Activated CD4-positive, alpha-beta memory T cell treated with anti-CD3 and anti-CD28 coated beads for 36 hours (primary cell): ENCODE measurements around the gene EXOC6. TPM values are rescaled to one million over a fixed set of nuclear protein-coding genes. Genes with fewer than 3 reads are reported as not detected.

Experiments
- CTCF ChIA-PET: fragments of 350-600 bp; sonication (Branson Sonifier 250); formaldehyde crosslinking; loops from one replicate; lab custom pipeline; 2021; ENCODE audit warnings: antibody characterized with exemption, inconsistent platforms; lab: Charles Lee
- POLR2A ChIA-PET: fragments of 350-600 bp; sonication (Branson Sonifier 250); formaldehyde crosslinking; loops from one replicate; lab custom pipeline; 2021; ENCODE audit warnings: antibody characterized with exemption; lab: Charles Lee
- DNase-seq: peaks from one replicate; pipeline ENCODE4 v3.0.0-alpha.2; 2020
- H3K27ac Mint-ChIP-seq: one replicate; pipeline ENCODE4 v1.8.0; 2021; ENCODE audit warnings: mixed read lengths
- H3K27me3 Mint-ChIP-seq: one replicate; pipeline ENCODE4 v1.8.0; 2021; ENCODE audit warnings: mixed read lengths
- H3K36me3 Mint-ChIP-seq: one replicate; pipeline ENCODE4 v1.8.0; 2021; ENCODE audit warnings: mixed read lengths
- H3K4me1 Mint-ChIP-seq: one replicate; pipeline ENCODE4 v1.8.0; 2021; ENCODE audit warnings: low read depth, mixed read lengths
- H3K4me3 Mint-ChIP-seq: one replicate; pipeline ENCODE4 v1.8.0; 2021; ENCODE audit warnings: mild to moderate bottlenecking, mixed read lengths
- H3K9me3 Mint-ChIP-seq: one replicate; pipeline ENCODE4 v1.8.0; 2021; ENCODE audit warnings: mixed read lengths
- intact Hi-C: fragments of 100-400 bp; cut with micrococcal nuclease; formaldehyde crosslinking; loops from one replicate; pipeline ENCODE4 v1.15.1; 2023
- total RNA-seq, 2 experiments: library from RNA; stranded (reverse); gene quantifications; one replicate each; pipeline ENCODE4 v1.2.3, GENCODE V29; 2021

Gene EXOC6
- total RNA-seq, 2 experiments from 2014 or later: 10.7 to 10.8 TPM

DNA sequence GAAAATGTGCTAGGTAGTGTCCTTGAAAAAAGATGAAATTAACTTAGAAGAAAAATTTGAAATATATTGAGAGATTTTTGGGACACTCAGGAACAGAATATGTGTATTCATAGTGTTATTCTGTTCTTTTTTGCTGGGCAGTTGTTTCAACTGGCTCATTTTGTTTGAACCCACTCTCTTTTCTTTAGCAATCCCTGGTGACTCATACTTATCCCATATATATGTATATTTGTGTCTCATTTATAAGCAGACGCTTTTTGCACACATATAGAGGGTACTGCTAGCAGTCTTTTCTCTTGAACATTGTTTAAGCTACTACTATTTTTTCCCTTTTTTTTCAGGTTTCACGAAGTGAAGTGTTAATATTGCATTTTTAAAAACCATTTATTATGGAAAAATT is 1.9 kb downstream of the EXOC6 start:
- CTCF ChIA-PET: interaction anchor here (1.7 kb wide), 1 partner anchor 11 kb away, joined by 6 read pairs; no protein-coding TSS in a partner anchor
- Mint-ChIP-seq H3K4me3 (no peak overlapping the region), H3K27ac (no peak overlapping the region), H3K27me3 (no peaks in the 10 kb centered on the region), H3K4me1 (peaks cover 48% of the 10 kb centered on the region), H3K36me3 (no peaks in the 10 kb centered on the region), H3K9me3 (no peaks in the 10 kb centered on the region)
- intact Hi-C loops: no loop called here
- no peak for DNase-seq
- POLR2A ChIA-PET: no interaction called here

DNA sequence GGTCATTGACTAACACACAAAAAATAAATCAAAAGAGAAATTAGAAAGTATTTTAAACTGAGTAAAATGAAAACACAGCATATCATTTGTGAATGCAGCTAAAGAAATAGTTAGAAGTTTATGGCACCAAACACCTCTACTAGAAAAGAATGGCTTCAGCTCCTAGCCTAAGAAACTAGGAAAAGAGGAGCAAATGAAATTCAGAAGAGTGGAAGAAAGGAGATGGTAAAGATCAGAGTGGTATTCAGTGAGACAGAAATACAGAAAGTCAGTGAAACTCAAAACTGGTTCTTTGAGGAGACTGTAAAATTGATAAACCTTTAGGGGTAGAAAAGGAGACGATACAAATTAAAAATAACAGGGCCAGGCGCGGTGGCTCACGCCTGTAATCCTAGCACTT is 2.7 kb downstream of the EXOC6 start:
- no peaks in the 10 kb centered on the region for H3K36me3 Mint-ChIP-seq
- H3K4me1 Mint-ChIP-seq: peaks cover 45% of the 10 kb centered on the region
- H3K9me3 Mint-ChIP-seq: no peaks in the 10 kb centered on the region
- H3K27me3 Mint-ChIP-seq: no peaks in the 10 kb centered on the region
- ChIA-PET CTCF (interaction anchor here (1.7 to 3.8 kb wide), 2 partner anchors 9 to 12 kb away, joined by 6 to 26 read pairs; no protein-coding TSS in a partner anchor), POLR2A (no interaction called here)
- H3K27ac Mint-ChIP-seq: no peak overlapping the region
- H3K4me3 Mint-ChIP-seq: no peak overlapping the region
- intact Hi-C loops: no loop called here
- DNase-seq: no peak

DNA sequence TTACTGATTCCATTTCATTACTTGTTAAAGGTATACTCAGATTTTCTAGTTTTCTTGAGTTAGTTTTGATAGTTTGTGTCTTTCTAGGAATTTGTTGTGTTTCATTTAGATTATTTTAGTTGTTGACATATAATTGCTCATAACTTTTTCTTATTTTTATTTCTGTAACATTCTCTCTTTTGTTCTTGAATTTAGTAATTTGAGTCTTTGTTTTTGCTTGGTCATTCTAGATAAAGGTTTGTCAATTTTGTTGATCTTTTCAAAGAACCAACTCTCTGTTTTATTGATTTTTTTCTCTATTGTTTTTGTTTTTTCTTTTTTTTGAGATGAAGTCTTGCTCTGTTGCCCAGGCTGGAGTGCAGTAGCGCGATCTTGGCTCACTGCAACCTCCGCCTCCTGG is 7.2 kb downstream of the EXOC6 start:
- no peaks in the 10 kb centered on the region for H3K27me3 Mint-ChIP-seq
- peaks cover 32% of the 10 kb centered on the region for H3K9me3 Mint-ChIP-seq
- H3K27ac Mint-ChIP-seq: no peak overlapping the region
- no peak for DNase-seq
- H3K4me3 Mint-ChIP-seq: no peak overlapping the region
- ChIA-PET CTCF (interaction anchor here (1.3 to 1.4 kb wide), 2 partner anchors 13 to 17 kb away, joined by 3 to 4 read pairs; no protein-coding TSS in a partner anchor), POLR2A (no interaction called here)
- intact Hi-C loops: no loop called here
- H3K4me1 Mint-ChIP-seq: peaks cover 19% of the 10 kb centered on the region
- H3K36me3 Mint-ChIP-seq: peaks cover 25% of the 10 kb centered on the region

DNA sequence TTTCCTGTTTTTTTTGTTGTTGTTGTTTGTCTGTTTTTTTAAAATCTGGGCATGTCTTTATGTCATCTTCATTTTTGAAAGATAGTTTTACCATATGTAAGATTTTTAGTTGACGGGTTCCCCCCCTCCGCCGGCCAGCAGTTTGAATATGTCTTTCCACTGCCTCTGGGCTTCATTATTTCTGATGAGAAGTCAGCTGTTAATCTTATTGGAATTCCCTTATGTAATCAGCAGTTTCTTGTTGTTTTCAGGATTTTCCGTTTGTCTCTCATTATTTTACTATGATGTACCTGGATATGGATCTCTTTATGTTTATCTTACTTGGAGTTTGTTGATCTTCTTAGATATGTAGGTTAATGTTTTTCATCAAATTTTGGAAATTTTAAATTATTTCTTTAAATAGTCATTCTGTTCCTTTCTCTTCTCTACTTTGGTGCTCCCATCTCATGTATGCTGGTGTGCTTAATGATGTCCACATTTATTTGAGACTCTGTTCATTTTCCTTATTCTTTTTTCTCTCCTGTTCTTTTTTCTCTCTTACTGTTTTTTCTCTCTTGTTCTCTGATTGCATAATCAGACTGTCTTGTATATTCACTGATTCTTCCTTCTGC is 9.7 kb downstream of the EXOC6 start:
- H3K4me3 Mint-ChIP-seq: no peak overlapping the region
- peaks cover 32% of the 10 kb centered on the region for H3K9me3 Mint-ChIP-seq
- ChIA-PET POLR2A (no interaction called here), CTCF (interaction anchor here (1.8 kb wide), 1 partner anchor 15 kb away, joined by 7 read pairs; no protein-coding TSS in a partner anchor)
- DNase-seq: no peak
- H3K36me3 Mint-ChIP-seq: peaks cover 25% of the 10 kb centered on the region
- intact Hi-C loops: no loop called here
- H3K27ac Mint-ChIP-seq: no peak overlapping the region
- no peaks in the 10 kb centered on the region for H3K27me3 Mint-ChIP-seq
- H3K4me1 Mint-ChIP-seq: peaks cover 15% of the 10 kb centered on the region

DNA sequence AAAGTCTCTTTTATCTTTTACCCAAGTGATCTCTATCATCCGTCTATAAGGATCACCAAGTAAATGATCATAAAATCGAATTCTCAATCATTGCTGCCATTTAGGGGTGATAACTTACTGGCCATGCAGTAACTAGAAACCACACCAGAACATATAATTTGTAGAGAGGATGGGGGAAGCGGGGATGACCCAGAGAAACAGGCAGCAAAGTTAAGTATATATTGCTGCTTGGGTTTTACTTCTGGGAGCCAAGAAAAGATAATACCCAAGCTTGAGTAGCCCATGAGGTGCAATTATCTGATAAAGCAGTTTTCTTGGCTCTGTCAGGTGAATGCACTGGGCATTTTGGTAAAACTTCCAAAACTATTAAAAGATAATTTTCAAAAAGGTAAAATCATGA is 18.9 kb downstream of the EXOC6 start:
- intact Hi-C loops: no loop called here
- POLR2A ChIA-PET: no interaction called here

DNA sequence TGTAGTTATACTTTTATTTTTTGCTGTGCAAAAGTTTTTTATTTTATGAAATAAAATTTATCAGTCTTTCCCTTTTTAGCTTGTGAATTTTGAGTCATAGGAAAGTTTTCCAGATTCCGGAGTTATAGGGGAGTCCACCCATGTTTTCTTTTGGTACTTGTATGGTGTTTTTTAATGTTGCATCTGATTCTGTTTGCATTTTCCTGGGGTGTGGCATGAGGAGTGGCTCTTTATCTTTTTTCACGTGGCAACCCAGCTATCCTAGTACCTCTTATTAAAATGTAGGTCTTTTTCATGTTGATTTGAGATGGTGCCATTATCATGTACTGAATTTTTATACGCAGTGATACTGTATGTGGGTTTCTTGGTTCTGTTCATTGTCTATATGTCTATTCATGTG is 19.7 kb downstream of the EXOC6 start:
- ChIA-PET POLR2A (no interaction called here), CTCF (interaction anchor here (1.0 to 2.7 kb wide), 3 partner anchors 12 to 29 kb away, joined by 3 to 7 read pairs (median 4); no protein-coding TSS in a partner anchor)
- intact Hi-C loops: no loop called here
- Mint-ChIP-seq H3K27me3 (no peaks in the 10 kb centered on the region), H3K9me3 (no peaks in the 10 kb centered on the region), H3K4me3 (no peak overlapping the region), H3K36me3 (no peaks in the 10 kb centered on the region), H3K4me1 (peaks cover 10% of the 10 kb centered on the region), H3K27ac (no peak overlapping the region)
- DNase-seq: no peak

More for the DNA sequence above, 18.9 kb downstream of the EXOC6 start:
- CTCF ChIA-PET: interaction anchor here (1.1 to 2.7 kb wide), 2 partner anchors 13 to 24 kb away, joined by 4 to 7 read pairs; no protein-coding TSS in a partner anchor
- Mint-ChIP-seq H3K9me3 (no peaks in the 10 kb centered on the region), H3K4me1 (peaks cover 4% of the 10 kb centered on the region), H3K27me3 (no peaks in the 10 kb centered on the region), H3K27ac (no peak overlapping the region), H3K36me3 (no peaks in the 10 kb centered on the region), H3K4me3 (no peak overlapping the region)
- DNase-seq: no peak

DNA sequence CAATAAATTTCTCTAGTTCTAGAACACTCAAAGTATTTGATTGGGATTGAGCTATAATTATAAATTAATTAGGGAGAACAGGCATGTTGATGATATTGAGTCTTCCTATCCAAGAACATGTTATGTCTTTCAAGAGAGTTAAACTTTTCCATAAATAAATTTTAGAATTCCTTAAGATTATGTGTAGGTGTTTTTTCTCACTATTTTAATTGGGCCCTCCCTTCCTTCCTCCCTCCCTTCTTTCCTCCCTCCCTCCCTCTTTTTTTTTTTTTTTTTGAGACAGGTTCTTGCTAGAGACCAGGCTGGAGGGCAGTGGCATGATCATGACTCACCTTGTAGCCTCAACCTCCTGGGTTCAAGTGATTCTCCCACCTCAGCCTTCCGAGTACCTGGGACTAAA is 20.2 kb downstream of the EXOC6 start:
- Mint-ChIP-seq H3K4me1 (peaks cover 12% of the 10 kb centered on the region), H3K36me3 (no peaks in the 10 kb centered on the region), H3K9me3 (no peaks in the 10 kb centered on the region), H3K27ac (no peak overlapping the region), H3K4me3 (no peak overlapping the region), H3K27me3 (no peaks in the 10 kb centered on the region)
- CTCF ChIA-PET: interaction anchor here (0.6 to 2.7 kb wide), 4 partner anchors 12 to 30 kb away, joined by 3 to 8 read pairs (median 6); no protein-coding TSS in a partner anchor
- POLR2A ChIA-PET: no interaction called here
- intact Hi-C loops: no loop called here
- no peak for DNase-seq

DNA sequence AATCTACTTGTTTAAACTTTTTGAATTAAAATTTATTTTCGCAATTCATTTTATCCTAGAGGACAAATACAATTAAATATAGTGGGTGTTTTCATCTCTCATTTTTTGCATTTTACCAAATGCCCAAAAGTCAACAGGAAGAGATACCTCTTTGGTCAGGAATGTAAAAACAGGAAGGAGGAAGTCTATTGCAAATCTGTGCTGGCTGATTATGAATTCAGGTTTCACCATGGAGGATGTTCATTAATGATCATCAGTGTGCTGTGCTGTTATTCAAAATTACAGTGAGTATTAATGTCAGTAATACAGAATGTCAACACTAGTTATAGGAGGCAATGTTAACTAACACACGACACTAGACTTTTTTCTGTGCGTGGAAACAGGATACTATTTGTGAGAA is 24.7 kb downstream of the EXOC6 start:
- Mint-ChIP-seq H3K4me1 (peaks cover 35% of the 10 kb centered on the region), H3K4me3 (no peak overlapping the region), H3K27ac (no peak overlapping the region), H3K9me3 (no peaks in the 10 kb centered on the region), H3K27me3 (no peaks in the 10 kb centered on the region), H3K36me3 (no peaks in the 10 kb centered on the region)
- CTCF ChIA-PET: no interaction called here
- intact Hi-C loops: no loop called here
- DNase-seq: no peak
- POLR2A ChIA-PET: no interaction called here

DNA sequence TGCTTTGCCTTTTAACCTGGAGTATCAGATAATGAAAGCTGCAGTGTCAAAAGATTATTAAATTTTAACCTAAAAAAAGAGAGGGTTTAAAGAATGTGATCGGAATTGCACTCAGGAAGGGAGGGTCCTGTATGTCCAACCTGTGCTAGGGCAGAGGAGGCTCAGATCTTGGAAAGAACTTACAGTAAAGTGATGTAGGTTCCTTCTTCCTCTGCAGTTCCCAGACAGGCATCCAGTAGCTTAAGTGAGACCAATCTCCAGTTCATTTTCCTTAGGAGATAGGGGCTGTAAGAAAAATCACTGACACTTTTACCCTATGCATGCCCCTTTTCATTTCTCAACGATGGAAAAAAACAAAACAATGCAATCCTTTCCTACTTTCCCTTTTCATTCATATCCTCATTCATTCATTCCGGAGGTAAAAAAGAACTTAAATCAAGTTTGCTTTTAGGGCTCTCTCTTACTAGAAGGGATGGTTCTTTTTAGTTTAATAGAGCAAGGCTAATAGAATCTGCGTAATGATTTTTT is 28.3 kb downstream of the EXOC6 start:
- H3K27me3 Mint-ChIP-seq: no peaks in the 10 kb centered on the region
- intact Hi-C loops: no loop called here
- DNase-seq: no peak
- H3K27ac Mint-ChIP-seq: no peak overlapping the region
- H3K9me3 Mint-ChIP-seq: no peaks in the 10 kb centered on the region
- POLR2A ChIA-PET: no interaction called here
- no peaks in the 10 kb centered on the region for H3K36me3 Mint-ChIP-seq
- H3K4me3 Mint-ChIP-seq: no peak overlapping the region
- CTCF ChIA-PET: interaction anchor here (0.6 to 1.5 kb wide), 4 partner anchors 9 to 359 kb away, joined by 3 to 6 read pairs (median 4); no protein-coding TSS in a partner anchor
- H3K4me1 Mint-ChIP-seq: peaks cover 35% of the 10 kb centered on the region

DNA sequence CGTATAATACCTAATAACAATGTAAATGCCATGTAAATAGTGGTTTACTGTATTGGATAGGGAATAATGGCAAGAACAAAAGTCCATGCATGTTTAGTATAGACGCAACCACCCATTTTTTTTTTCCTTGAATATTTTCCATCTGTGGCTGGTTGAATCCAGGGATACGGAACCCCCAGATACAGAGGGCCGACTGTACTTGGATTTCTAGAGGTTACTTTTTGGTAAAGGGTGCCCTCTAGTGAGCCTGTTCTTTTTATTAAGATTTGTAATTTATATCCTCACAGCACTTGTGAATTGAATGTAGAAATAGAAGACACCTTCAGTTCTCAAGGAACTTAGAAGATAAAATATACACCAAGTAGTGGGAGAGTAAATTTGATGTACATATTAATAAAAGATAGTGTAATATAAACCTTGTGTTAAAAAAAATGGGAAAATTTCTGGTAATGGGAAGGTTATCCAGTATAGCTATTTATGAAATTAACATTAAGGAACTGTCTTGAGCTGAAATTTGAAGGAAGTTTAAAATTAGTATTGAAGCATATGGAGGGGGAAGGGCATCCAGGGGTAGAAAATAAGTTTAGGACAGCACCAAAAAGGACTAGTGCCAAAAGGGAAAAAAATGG is 32.0 kb downstream of the EXOC6 start:
- DNase-seq: no peak
- Mint-ChIP-seq H3K27ac (no peak overlapping the region), H3K4me3 (no peak overlapping the region), H3K27me3 (no peaks in the 10 kb centered on the region), H3K4me1 (peaks cover 21% of the 10 kb centered on the region), H3K9me3 (no peaks in the 10 kb centered on the region), H3K36me3 (no peaks in the 10 kb centered on the region)
- CTCF ChIA-PET: interaction anchor here (0.9 to 1.6 kb wide), 4 partner anchors 12 to 42 kb away, joined by 3 to 22 read pairs (median 8); partner anchors contain the start of gene EXOC6
- POLR2A ChIA-PET: no interaction called here
- intact Hi-C loops: loop anchor here (1.0 to 10.0 kb wide), 4 partner anchors 37 to 414 kb away; partner anchors contain the start of gene CYP26C1

DNA sequence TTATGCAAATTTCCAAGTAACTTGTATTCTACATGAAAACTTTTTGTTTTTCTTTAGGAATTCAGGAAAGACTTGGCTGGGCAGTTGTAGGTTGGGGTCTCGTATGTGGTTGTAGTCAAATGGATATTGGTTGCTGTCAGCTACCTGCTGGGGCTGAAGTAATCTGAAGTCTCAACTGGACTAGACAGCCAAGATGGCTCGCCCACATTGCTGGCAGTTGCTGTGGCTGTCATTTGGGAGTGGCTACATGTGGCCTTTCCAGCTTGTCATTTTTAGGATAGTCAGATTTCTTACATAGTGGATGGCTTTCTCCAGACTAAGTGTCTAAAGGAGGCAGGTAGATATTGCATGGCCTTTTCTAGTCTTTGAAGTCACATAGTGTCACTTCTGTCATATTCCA is 32.6 kb downstream of the EXOC6 start:
- Mint-ChIP-seq H3K36me3 (no peaks in the 10 kb centered on the region), H3K27ac (no peak overlapping the region), H3K4me1 (peaks cover 21% of the 10 kb centered on the region), H3K27me3 (no peaks in the 10 kb centered on the region), H3K9me3 (no peaks in the 10 kb centered on the region), H3K4me3 (no peak overlapping the region)
- no peak for DNase-seq
- ChIA-PET POLR2A (no interaction called here), CTCF (interaction anchor here (0.5 to 1.6 kb wide), 6 partner anchors 13 to 1830 kb away, joined by 3 to 22 read pairs (median 4); partner anchors contain the start of gene EXOC6)
- intact Hi-C loops: loop anchor here (1.0 to 10.0 kb wide), 4 partner anchors 38 to 414 kb away; partner anchors contain the start of gene CYP26C1
